Breast epithelium (tissue), 3 donors: ENCODE data around the gene ARFIP1.
"Not testable (repeated sequence)": the region's sequence is repeated elsewhere in the genome, so short reads cannot be mapped to it uniquely, and the experiment has no call there.

Source experiments
- CTCF ChIP-seq, 3 donors: fragments of 450-650 bp; IDR thresholded peaks; one replicate each; pipeline ENCODE4 v1.5.1; 2016 to 2017; ENCODE audit warnings: antibody characterized with exemption in 3 of 3, mild to moderate bottlenecking in 3 of 3, moderate library complexity in 3 of 3
- POLR2AphosphoS5 ChIP-seq, 3 donors: sonication (generic); formaldehyde crosslinking; IDR thresholded peaks; one replicate each; pipeline ENCODE4 v1.6.1; 2017; ENCODE audit warnings: antibody characterized with exemption in 3 of 3

GRCh38 chr4:152866432-152866993 lies 86.8 kb downstream of the ARFIP1 start:
- TF ChIP-seq CTCF, POLR2AphosphoS5 (IDR thresholded peaks at IDR 0.05): not testable (repeated sequence)
